Smooth muscle cell of trachea (primary cell): ENCODE measurements around the gene HSD3B2. TPM values are rescaled to one million over a fixed set of nuclear protein-coding genes. Genes with fewer than 3 reads are reported as not detected.

ENCODE experiments used
- total RNA-seq: library from RNA; depleted of rRNA; stranded (reverse); fragments of >200 nt; gene quantifications from 2 replicates; pipeline ENCODE4 v1.2.1, GENCODE V29; 2014

Gene HSD3B2
- total RNA-seq: not detected in 2 replicates

DNA sequence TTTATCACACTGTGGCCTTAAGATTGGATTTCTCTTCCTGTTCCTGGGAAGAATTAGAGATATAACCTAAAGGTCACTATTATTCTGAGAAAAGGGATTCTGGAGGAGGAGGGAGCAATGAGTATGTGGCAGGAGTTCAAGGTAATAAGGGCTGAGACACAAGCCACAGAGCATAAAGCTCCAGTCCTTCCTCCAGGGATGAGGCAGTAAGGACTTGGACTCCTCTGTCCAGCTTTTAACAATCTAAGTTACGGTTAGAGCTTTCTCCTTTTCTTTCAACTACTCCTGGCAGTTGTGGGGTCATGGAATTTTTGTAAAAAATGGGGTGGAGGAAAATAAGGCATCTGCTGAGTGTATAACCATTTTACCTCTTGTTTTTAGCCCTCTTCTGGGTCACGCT is at the start of gene HSD3B2:
Gene HSD3B2, plus strand, starts transcription at position 201 of the 400 bp plus-strand sequence. CDS start 270 bp downstream, outside the sequence.

DNA sequence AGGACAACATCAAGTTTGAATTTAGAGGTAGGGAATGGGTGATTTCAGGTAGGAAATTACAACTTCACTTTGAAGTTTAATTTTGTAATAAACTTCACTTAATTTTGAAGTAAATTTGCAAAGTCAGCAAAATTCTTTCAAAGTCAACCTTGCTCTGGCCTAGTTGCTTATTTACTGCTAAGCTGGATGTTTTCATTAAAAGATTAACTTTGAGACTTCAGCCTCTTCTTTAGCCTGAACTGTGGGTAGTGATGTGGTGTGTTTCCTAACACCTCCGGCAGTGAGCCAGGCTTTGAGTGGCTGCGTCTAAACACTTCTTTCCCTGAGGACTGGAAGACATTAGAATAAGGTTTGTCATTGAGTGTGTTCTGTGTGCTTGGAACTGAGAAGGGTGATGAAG is 46.4 kb upstream of the HSD3B2 start, which contains the start of gene HAO2:
Gene HAO2, plus strand, starts transcription at position 232 of the 400 bp plus-strand sequence. CDS start 12,301 bp downstream, outside the sequence.

Other genes with a start within 250 kb of the HSD3B2 start
- not detected in 2 replicates for gene HAO2, start 46.4 kb upstream of the HSD3B2 start, total RNA-seq
- not detected in 2 replicates for gene HSD3B1, start 92.1 kb downstream of the HSD3B2 start, total RNA-seq
- gene ZNF697, start 233.1 kb downstream of the HSD3B2 start, total RNA-seq: 7.9 and 12.1 TPM in 2 replicates